ENCODE data around the gene KCTD14.

DNA sequence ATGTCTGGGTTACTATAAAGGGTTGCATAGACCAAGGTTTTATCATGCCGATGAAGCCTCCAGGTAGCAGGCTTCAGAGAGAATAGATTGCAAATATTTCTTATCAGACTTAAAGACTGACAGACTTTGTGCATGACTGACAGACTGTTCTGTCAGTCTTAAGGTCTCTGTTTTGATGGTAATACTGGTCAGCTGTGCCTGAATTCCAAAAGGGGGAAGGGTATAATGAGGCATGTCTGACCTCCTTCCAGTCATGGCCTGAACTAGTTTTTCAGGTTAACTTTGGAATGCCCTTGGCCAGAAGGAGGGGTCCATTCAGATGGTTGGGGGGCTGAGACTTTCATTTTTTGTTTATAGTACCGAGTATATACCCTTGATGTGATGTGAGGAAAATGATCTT, 4.7 kb upstream of the KCTD14 start:
- TF ChIP-seq, protein P1, sequence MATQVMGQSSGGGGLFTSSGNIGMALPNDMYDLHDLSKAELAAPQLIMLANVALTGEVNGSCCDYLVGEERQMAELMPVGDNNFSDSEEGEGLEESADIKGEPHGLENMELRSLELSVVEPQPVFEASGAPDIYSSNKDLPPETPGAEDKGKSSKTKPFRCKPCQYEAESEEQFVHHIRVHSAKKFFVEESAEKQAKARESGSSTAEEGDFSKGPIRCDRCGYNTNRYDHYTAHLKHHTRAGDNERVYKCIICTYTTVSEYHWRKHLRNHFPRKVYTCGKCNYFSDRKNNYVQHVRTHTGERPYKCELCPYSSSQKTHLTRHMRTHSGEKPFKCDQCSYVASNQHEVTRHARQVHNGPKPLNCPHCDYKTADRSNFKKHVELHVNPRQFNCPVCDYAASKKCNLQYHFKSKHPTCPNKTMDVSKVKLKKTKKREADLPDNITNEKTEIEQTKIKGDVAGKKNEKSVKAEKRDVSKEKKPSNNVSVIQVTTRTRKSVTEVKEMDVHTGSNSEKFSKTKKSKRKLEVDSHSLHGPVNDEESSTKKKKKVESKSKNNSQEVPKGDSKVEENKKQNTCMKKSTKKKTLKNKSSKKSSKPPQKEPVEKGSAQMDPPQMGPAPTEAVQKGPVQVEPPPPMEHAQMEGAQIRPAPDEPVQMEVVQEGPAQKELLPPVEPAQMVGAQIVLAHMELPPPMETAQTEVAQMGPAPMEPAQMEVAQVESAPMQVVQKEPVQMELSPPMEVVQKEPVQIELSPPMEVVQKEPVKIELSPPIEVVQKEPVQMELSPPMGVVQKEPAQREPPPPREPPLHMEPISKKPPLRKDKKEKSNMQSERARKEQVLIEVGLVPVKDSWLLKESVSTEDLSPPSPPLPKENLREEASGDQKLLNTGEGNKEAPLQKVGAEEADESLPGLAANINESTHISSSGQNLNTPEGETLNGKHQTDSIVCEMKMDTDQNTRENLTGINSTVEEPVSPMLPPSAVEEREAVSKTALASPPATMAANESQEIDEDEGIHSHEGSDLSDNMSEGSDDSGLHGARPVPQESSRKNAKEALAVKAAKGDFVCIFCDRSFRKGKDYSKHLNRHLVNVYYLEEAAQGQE (IDR thresholded peaks at IDR 0.05; ENCODE audit: insufficient read depth in 1 of 2, low read depth in 2 of 2, low read length in 2 of 2) = no peak
- TF ChIP-seq TAF1 (IDR thresholded peaks at IDR 0.05; ENCODE audit: borderline replicate concordance, insufficient read depth, low read length) (no peak), POLR2AphosphoS5 (IDR thresholded peaks at IDR 0.05; ENCODE audit: low read depth, low read length) (no peak), SIN3A (IDR thresholded peaks at IDR 0.05; ENCODE audit: borderline replicate concordance, insufficient read depth, low read length) (no peak)
